GM19238 (cell line): ENCODE measurements around the gene ZNF567.

Experiments used
- DNase-seq: peaks from one replicate; pipeline ENCODE4 v3.0.0; 2011; ENCODE audit warnings: low spot score; ENCODE audit not compliant: insufficient read length

The ZNF567 gene

GRCh38 chr19:36750066-36750691 is 62.8 kb downstream of the ZNF567 start:
- DNase-seq, result no peak
